Stimulated activated naive CD4-positive, alpha-beta T cell treated with Interleukin-2 at 50 U/mL for 16 hours (primary cell): ENCODE measurements around the gene TMEM248.
A peak's percentile ranks its signal among the peaks of the same experiment; 100 is the strongest.
"Not testable (repeated sequence)": the region's sequence is repeated elsewhere in the genome, so short reads cannot be mapped to it uniquely, and the experiment has no call there.

Source experiments
- DNase-seq: peaks from one replicate; lab custom pipeline; 2025; lab: John Stamatoyannopoulos, UW

The TMEM248 gene, protein sequence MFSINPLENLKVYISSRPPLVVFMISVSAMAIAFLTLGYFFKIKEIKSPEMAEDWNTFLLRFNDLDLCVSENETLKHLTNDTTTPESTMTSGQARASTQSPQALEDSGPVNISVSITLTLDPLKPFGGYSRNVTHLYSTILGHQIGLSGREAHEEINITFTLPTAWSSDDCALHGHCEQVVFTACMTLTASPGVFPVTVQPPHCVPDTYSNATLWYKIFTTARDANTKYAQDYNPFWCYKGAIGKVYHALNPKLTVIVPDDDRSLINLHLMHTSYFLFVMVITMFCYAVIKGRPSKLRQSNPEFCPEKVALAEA

DNA sequence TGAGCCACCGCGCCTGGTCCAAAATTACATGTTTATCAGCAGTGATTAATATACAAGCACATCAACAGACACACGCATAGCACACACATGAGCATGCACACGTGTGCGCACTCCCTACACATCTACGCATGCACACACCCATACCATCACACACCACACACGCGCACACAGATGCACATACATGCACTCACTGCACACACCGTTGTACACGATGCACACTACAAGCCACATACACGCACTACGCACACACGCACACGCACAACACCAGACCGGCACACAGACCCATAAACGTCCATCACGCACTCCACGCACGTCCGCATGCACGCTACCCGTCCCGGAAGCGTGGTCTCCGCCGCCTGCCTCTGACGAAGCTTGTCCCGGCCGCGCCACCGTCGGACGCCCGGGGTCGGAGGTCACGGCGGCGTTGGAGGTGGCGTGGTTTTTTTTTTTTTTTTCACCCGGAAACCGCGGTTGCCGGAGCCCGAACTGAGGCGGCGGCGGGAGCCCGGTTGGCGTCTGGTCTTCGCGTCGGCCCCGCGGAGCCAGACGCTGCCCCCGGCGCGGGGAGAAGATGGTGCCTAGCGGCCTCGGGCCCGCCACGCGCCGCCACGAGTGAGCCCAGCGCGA lies at the start of gene TMEM248:
Gene TMEM248 (plus strand): TSS at position 457 of the 627 bp plus-strand sequence. CDS start 20,641 bp downstream, outside the sequence.
- DNase-seq, result peak; percentile 92

DNA sequence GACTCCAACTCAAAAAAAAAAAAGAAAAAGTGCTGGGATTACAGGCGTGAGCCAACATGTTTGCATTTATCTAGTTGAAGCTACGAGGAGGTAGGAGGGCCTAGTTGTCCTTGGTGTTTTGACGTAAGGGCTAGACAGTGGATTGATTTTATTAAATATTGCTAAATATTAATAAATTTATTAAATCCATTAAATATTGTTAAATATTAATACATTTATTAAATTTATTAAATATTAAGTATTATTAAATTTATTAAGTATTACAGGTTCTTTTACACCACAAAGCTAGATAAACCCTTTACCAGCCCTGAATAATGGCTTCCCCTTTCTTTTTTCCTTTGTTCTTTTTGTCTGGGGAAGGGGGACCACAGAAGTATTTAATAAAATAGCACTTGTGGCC lies 47.5 kb upstream of the TMEM248 start:
- no peak for DNase-seq

DNA sequence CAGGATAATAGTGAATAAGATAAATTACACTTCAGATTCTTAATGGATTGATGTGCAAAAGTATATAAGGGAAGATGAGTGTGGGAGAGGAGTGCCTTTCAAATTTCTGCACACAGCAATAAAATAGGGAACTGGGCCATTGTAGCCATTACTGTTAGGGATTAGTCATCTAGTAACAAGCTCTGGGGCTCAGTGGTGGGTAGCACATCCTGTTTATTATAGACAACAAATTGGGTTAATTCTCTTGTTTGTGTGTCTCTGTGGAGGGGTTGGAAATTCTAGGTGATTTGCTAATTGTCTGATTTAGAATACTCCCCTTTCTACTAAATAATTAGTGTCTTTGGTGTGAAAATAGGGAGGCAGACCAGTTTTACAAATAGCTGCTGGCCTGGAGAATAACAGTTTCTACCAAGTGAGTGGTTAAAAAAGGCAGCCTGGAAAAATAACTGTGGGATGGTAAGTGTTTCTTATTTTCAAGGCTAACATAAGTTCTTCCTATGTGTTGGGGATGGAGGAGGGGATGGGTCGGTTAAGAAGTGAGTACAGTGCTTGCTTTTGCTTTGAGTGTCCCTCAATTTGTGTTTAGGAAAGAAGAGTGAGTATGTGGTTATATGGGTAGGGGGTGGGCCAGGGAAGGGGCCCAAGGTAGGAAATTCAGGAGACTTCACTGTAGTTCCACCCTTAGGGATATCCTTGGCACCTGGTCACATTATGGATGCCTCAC lies 43.3 kb upstream of the TMEM248 start:
- DNase-seq, result no peak

DNA sequence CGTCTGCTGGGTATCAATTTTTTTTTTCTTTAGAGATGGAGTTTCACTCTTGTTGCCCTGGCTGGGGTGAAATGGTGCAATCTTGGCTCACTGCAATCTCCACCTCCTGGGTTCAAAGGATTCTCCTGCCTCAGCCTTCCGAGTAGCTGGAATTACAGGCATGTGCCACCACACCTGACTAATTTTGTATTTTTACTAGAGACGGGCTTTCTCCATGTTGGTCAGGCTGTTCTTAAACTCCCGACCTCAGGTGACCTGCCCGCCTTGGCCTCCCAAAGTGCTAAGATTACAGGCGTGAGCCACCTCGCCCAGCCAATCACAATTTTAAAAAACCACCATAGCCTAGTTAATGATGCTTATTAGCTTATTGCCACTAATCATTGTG lies 42.7 kb upstream of the TMEM248 start:
- not testable (repeated sequence) for DNase-seq

DNA sequence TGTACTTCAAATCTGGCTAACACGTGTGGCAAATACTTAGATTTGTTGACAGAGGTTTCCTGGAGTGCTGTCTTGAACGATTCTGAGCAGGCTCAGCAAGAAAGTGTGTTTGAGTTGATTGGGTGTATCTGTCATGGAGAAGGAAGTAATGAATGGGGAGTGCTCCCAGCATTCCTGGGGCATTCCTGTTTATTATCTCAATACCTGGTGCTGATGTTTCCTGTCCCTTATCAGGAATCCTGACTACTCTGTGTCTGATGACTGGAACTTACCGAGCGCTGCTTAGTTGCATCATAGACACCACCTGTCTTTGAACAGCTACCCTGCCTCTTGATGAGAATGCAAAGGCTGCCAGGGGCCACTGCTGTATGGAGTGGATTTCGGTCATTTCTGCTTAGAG lies 41.0 kb upstream of the TMEM248 start:
- DNase-seq, result no peak

DNA sequence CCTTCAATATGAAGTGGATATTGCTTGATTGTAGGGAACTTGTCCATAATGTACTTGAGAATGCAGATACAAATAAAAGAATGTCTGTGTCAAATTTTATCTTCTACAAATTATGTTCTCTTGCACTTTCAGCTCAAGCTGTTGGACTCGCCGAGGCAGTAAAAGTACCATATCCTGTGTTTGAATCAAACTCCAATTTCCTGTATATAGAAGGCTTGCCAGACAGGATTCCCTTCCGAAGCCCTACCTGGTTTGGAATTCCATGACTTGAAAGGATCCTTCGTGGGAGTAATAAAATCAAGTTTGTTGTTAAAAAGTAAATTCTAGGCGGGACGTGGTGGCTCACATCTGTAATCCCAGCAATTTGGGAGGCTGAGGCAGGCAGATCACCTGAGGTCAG lies 40.4 kb upstream of the TMEM248 start:
- DNase-seq, result not testable (repeated sequence)

DNA sequence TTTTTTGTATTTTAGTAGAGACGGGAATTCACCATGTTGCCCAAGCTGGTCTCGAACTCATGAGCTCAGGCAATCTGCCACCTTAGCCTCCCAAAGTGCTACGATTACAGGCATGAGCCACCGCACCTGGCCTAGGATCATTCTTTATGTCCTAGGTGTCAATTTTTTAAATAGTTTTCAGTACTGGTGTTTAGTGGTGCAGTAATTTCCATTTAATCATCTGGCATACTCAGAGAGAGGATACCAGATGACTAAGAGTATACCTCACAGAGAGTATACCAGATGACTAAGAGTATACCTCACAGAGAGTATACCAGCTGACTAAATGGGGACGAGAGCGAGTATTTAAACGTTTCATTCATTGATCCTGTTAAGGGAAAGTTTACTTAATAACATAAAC lies 37.3 kb upstream of the TMEM248 start:
- no peak for DNase-seq

DNA sequence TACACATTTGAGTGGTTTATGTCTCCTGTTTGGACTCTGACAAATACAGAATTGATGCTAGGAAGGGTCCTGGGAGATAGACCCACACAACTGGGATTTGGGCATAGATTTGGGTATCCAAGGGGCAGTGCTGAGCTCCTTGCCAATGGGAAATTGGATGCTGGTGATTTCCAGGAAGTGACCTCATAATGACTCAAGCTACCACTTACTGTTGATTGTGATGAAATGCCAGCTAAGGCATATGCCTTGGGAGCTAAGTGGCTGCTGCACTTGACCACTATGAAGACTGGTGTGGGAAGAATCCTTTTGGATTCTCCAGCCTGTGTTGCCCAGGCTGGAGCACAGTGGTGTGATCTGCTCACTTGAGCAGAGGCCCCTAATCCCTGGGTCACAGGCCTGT lies 36.5 kb upstream of the TMEM248 start:
- not testable (repeated sequence) for DNase-seq

DNA sequence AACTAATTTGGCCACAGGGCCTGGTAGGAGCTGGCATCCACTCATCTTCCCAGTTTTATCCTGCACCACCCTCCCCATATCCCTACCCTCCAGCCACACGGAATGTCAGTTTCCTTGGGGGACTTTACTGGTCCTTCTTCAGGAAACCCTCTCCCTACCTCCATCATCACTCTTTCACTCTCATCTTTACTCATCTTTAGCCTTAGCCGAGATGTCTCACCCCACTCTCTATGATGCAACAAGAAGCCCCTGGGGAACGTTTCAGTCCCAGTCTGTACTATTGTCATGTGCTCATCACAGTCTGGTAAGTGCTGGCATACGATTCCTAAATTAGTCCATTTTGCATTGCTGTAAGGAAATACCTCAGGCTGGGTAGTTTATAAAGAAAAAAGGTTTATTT lies 34.9 kb upstream of the TMEM248 start:
- no peak for DNase-seq

DNA sequence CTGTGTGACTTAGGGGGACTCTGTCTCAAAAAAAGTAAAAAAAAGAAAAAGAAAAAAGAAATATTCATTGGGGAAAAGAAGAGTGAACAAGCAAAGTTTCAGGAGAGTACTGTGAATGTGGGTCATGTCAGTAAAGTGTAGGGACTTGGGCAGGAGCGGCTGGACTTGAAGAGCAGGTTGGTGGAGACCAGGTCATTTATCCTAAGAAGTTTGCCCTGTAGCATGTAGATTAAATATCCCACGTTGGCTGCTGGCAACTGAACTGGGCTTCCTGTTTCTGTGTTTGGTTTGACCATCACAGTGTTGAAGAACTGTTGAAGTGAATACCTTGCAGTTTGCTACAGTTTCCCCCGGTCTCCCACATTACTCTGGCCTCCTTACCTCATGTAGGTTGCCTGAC lies 32.8 kb upstream of the TMEM248 start:
- DNase-seq, result not testable (repeated sequence)

DNA sequence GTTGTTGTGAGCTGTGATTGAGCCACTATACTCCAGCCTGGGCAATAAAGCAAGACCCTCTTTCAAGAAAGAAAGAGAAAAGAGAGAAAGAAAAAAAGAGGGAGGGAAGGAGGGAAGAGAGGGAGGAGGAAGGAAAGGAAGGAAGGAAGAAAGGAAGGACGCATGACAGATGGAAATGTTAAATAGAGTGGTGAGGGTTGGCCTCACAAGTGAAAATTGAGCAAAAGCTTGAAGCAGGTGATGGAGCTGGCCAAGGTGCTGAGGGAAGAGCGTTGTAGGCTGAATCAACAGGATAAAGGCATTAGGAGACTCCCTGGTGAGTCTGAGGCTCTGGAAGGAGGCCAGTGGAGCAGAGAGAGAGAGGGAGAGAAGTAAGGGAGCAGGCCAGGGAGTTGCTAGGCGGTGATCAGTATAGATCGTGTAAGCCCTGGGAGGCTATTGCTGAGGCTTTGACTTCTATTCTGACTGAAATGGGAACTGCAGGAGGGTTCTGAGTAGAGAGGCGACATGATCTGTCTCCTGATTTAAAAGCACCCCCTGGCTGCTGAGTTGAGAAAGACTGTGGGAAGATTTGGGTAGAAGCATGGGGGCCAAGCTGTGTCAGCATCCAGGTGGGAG lies 26.5 kb upstream of the TMEM248 start:
- DNase-seq, result no peak

DNA sequence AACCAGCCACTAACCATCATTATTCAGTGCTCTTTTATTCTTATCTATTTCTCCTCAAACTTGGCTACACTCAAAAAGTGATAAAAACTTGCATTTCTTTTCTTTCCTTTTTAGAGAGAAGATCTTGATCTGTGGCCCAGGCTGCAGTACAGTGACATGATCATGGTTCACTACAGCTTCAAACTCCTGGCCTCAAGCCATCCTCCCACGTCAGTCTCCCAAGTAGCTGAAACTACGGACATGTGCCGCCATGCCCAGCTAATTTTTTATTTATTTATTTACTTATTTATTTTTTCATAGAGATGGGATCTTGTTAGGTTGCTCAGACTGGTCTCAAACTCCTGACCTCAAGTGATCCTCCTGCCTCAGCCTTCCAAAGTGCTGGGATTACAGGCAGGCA lies 24.6 kb upstream of the TMEM248 start:
- DNase-seq, result no peak

DNA sequence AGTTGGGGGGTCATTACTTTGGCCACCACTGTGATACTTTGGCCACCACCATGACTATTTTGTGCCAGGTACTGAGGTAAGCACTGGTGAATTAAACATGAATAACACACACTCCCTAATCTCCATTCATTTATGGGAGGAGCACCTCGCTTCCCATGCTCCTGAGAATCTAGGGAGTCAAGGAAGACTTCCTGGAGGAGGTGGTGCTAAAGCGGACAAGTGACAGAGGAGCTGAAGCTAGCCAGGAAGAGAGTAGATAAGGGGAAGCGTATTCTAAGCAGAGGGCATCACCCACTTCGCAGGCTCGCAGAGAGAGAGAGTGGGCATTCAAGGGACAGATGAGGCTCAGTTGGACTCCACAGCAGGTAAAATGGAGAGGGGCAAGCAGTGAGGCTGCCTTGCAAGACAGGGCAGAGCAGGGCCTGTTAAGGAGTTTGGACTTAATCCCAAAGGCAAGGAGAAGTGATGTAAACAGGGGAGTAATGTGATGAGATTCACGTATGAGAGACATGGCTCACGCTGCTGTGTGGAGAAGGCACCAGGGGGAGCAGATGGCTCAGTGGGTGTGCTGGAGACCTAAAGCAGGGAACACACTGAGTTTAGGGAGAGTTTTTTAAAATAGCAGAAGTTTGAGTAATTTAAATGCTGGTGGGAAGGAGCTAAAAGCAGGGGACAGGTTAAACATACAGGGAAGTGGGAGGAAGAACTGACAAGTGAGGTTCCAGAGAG lies 21.3 kb upstream of the TMEM248 start:
- DNase-seq, result no peak

DNA sequence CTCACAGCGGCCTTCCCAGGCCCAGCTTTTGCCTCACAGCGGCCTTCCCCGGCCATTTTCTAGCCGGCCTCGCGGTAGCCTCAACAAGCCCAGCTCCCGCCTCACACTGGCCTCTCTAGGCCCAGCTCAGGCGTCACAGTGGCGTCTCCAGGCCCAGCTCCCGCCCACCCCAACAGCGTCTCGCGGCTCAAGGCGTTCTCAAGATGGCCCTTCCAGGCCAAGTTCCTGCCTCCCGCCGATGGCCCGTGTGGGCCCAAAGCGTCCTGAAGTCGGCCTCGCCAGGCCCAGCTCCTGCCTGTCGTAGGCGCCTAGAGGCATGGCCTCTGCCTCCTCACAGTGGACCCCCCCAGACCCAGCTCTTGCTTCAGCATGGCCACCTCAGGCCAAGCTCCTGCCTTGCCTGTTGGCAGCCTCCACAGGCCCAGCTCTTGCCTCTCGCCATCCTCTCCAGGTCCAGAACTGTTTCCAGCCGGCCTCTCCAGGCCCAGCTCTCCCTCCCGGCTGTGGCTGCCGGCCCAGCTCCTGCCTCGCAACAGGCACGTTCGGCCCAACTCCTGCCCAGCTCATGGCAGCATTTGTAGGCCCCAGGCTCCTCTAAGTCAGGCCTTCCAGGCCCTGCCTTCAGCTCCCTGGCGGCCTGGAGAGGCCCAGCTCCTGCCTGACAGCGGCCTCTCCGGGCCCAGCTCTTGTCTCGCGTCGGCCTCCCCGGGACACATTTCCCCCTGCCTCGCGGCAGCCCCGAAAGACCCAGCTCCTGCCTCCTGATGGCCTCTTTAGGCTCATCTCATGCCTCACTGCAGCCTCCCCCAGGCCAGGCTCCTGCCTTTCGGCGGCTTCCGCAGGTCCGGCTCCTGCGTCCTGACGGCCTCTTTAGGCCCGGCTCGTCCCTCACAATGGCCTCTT lies 18.8 kb upstream of the TMEM248 start:
- no peak for DNase-seq

DNA sequence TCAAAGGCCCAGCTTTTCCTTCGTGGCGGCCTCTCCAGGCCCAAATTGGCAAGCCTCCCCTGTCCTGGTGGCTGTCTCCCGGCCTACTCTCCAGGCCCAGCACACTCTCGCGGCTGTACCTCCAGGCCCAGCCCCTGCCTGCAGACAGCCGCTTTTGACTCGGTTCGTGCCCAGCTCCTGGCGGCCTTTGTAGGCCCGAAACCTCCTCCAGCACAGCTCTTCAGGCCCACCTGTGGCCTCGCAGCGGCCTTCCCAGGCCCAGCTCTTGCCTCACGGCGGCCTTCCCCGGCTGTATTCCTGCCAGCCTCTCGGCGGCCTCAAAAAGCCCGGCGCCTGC lies 18.2 kb upstream of the TMEM248 start:
- DNase-seq, result no peak

DNA sequence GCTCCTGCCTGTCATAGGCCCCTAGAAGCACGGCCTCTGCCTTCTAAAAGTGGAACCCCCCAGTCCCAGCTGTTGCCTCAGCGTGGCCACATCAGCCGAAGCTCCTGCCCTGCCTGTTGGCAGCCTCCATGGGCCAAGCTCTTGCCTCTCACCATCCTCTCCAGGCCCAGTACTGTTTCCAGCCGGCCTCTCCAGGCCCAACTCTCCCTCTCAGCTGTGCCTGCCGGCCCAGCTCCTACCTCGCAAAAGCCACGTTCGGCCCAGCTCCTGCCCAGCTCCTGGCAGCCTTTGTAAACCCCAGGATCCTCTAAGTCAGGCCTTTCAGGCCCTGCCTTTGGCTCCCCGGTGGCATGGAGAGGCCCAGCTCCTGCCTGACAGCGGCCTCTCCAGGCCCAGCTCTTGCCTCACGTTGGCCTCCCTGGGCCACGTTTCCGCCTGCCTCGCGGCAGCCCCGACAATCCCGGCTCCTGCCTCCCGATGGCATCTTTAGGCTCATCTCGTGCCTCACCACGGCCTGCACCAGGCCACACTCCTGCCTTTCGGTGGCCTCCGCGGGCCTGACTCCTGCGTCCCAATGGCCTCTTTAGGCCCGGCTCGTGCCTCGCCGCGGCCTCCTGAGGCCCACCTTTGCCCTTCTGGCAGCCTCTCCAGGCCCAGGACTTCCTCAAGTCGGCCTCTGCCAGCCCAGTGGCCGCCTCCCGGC lies 17.5 kb upstream of the TMEM248 start:
- DNase-seq, result no peak

DNA sequence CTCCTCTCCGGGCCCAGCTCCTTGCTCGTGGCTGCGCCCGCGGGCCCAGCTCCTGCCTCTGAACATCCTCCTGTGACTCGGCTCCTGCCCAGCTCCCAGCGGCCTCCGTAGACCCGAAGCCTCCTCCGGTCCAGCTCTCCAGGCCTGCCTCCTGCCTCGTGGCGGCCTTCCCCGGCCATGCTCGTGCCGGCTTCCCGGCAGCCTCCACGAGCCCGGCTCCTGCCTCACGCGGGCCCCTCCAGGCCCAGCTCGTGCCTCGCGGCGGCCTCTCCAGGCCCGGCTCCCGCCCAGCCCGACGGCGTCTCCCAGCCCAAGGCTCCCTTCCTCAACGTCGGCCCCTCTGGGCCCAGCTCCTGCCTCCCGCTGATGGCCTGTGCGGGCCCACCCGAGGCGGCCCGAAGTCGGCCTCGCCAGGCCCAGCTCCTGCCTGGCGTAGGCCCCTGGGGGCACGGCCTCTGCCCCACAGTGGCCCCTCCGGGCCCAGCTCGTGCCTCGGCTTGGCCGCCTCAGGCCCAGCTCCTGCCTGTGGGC lies 16.9 kb upstream of the TMEM248 start:
- DNase-seq, result no peak

DNA sequence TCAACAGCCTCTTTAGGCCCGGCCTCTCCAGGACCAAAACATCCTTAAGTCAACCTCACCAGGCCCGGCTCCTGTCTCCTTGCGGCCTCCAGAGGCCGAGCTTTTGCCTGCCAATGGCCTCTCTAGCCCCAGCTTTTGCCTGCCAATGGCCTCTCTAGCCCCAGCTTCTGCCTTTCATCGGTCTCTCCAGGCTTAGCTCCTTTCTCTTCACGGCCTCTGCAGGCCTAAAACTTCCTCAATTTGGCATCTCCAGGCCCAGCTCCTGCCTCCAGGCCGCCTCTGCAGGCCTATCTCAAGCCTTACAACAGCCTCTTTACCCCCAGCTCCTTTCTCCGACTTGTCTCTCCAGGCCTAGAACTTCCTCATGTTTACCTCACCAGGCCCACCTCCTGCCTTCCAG lies 15.7 kb upstream of the TMEM248 start:
- no peak for DNase-seq

DNA sequence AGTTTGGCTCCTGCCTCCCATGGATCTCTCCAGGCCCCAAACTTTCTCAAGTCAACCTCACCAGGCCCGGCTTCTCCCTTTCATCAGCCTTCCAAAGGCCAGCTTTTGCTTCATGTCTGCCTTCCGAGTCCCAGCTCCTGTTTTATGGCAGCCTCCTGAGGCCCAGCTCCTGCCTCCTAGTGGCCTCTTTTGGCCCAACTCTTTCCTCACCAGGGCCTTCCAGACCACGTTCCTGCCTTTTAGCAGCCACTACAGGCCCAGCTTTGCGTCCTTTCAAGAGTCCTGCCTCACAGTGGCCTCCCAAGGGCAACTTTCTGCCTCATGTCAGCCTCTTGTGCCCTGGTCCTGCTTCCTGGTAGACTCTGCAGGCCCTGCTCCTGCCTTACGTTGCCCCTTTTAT lies 15.3 kb upstream of the TMEM248 start:
- no peak for DNase-seq

DNA sequence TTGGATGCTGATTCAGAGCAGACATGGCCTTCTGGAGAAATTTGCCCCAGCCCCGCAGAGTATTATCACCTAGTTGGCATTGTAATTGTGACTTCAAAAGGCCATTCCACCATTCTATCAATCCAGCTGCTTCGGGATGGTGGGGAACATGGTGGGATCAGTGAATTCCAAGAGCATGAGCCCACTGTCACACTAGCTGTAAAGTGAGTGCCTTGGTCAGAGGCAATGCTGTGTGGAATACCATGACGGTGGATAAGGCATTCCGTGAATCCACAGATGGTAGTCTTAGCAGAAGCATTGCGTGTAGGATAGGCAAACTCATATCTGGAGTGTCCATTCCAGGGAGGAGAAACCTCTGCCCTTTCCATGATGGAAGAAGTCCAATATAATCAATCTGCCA lies 13.3 kb upstream of the TMEM248 start:
- DNase-seq, result no peak
